Measurements from ENCODE around the gene SH3RF2.

Gene SH3RF2

GRCh38 chr5:145941096-145941447, 4.7 kb downstream of the SH3RF2 start:
- Histone ChIP-seq H3K18ac (ENCODE audit: low read length) (no peak overlapping the region), H3K14ac (ENCODE audit: low read length) (no peak overlapping the region), H3K27me3 (ENCODE audit: insufficient read depth, low read length) (no peaks in the 10 kb centered on the region), H2BK5ac (ENCODE audit: low read depth, low read length, poor library complexity) (no peak overlapping the region), H3K9ac (ENCODE audit: low read length) (no peak overlapping the region), H3K9me3 (ENCODE audit: insufficient read depth, low read depth, low read length) (no peaks in the 10 kb centered on the region), H2BK12ac (ENCODE audit: low read length) (no peak overlapping the region), H3K79me1 (ENCODE audit: low read length) (peaks cover 8% of the 10 kb centered on the region), H3K27ac (ENCODE audit: low read depth, low read length) (no peak overlapping the region), H2AFZ (ENCODE audit: insufficient read depth, low read length, poor library complexity) (no peak overlapping the region), H2AK5ac (ENCODE audit: low read length) (no peak overlapping the region), H3K36me3 (ENCODE audit: control insufficient read depth in 1 of 2, insufficient read depth in 2 of 2, low read length in 2 of 2) (no peaks in the 10 kb centered on the region), H4K91ac (ENCODE audit: low read depth, low read length) (no peak overlapping the region), H2BK120ac (ENCODE audit: insufficient read depth, low read length, poor library complexity) (no peak overlapping the region), H3K4me1 (ENCODE audit: control insufficient read depth in 1 of 2, insufficient read depth in 2 of 2, low read length in 2 of 2) (peaks cover 15 to 19% of the 10 kb centered on the region in 2 experiments), H3K4me3 (ENCODE audit: low read depth, low read length) (no peak overlapping the region), H4K12ac (ENCODE audit: low read depth, low read length) (no peak overlapping the region), H3K23ac (ENCODE audit: low read length) (no peak overlapping the region), H4K8ac (ENCODE audit: low read depth, low read length) (no peak overlapping the region), H3K4ac (ENCODE audit: low read depth, low read length) (no peak overlapping the region), H3K79me2 (ENCODE audit: control insufficient read depth, insufficient read depth, low read length, poor library complexity) (peaks cover 2% of the 10 kb centered on the region), H3K4me2 (ENCODE audit: low read length) (no peak overlapping the region)
- no peak for DNase-seq
- no CpG with 5 or more reads among the region's 2 CpGs for WGBS (ENCODE audit: extremely low coverage, insufficient coverage, insufficient read length)

- no CpG with 5 or more reads among the region's 3 CpGs for WGBS (ENCODE audit: extremely low coverage, insufficient coverage, insufficient read length)
- Histone ChIP-seq H4K12ac (ENCODE audit: low read depth, low read length) (no peak overlapping the region), H3K79me2 (ENCODE audit: control insufficient read depth, insufficient read depth, low read length, poor library complexity) (peaks cover under 1% of the 10 kb centered on the region), H3K4me3 (ENCODE audit: low read depth, low read length) (no peak overlapping the region), H2AFZ (ENCODE audit: insufficient read depth, low read length, poor library complexity) (no peak overlapping the region), H3K9ac (ENCODE audit: low read length) (no peak overlapping the region), H3K14ac (ENCODE audit: low read length) (no peak overlapping the region), H4K8ac (ENCODE audit: low read depth, low read length) (no peak overlapping the region), H3K27ac (ENCODE audit: low read depth, low read length) (no peak overlapping the region), H3K9me3 (ENCODE audit: insufficient read depth, low read depth, low read length) (no peaks in the 10 kb centered on the region), H3K4me1 (ENCODE audit: control insufficient read depth in 1 of 2, insufficient read depth in 2 of 2, low read length in 2 of 2) (peaks cover 15 to 19% of the 10 kb centered on the region in 2 experiments), H2BK5ac (ENCODE audit: low read depth, low read length, poor library complexity) (no peak overlapping the region), H3K4me2 (ENCODE audit: low read length) (no peak overlapping the region), H2BK12ac (ENCODE audit: low read length) (no peak overlapping the region), H3K4ac (ENCODE audit: low read depth, low read length) (no peak overlapping the region), H3K79me1 (ENCODE audit: low read length) (peaks cover 6% of the 10 kb centered on the region), H3K18ac (ENCODE audit: low read length) (no peak overlapping the region), H3K27me3 (ENCODE audit: insufficient read depth, low read length) (no peaks in the 10 kb centered on the region), H2BK120ac (ENCODE audit: insufficient read depth, low read length, poor library complexity) (no peak overlapping the region), H4K91ac (ENCODE audit: low read depth, low read length) (no peak overlapping the region), H2AK5ac (ENCODE audit: low read length) (no peak overlapping the region), H3K36me3 (ENCODE audit: control insufficient read depth in 1 of 2, insufficient read depth in 2 of 2, low read length in 2 of 2) (no peaks in the 10 kb centered on the region), H3K23ac (ENCODE audit: low read length) (no peak overlapping the region)
- no peak for DNase-seq
These were observed 5.2 kb downstream of the SH3RF2 start for GRCh38 chr5:145941448-145942130.

GRCh38 chr5:145942201-145942600, 5.8 kb downstream of the SH3RF2 start:
- Histone ChIP-seq H3K79me2 (ENCODE audit: control insufficient read depth, insufficient read depth, low read length, poor library complexity) (no peaks in the 10 kb centered on the region), H4K8ac (ENCODE audit: low read depth, low read length) (no peak overlapping the region), H3K14ac (ENCODE audit: low read length) (no peak overlapping the region), H2BK5ac (ENCODE audit: low read depth, low read length, poor library complexity) (no peak overlapping the region), H3K36me3 (ENCODE audit: control insufficient read depth in 1 of 2, insufficient read depth in 2 of 2, low read length in 2 of 2) (no peaks in the 10 kb centered on the region), H3K4ac (ENCODE audit: low read depth, low read length) (no peak overlapping the region), H2AFZ (ENCODE audit: insufficient read depth, low read length, poor library complexity) (no peak overlapping the region), H2AK5ac (ENCODE audit: low read length) (no peak overlapping the region), H3K4me1 (ENCODE audit: control insufficient read depth in 1 of 2, insufficient read depth in 2 of 2, low read length in 2 of 2) (peaks cover 15 to 19% of the 10 kb centered on the region in 2 experiments), H3K4me2 (ENCODE audit: low read length) (no peak overlapping the region), H3K23ac (ENCODE audit: low read length) (no peak overlapping the region), H3K9me3 (ENCODE audit: insufficient read depth, low read depth, low read length) (no peaks in the 10 kb centered on the region), H4K91ac (ENCODE audit: low read depth, low read length) (no peak overlapping the region), H4K12ac (ENCODE audit: low read depth, low read length) (no peak overlapping the region), H2BK120ac (ENCODE audit: insufficient read depth, low read length, poor library complexity) (no peak overlapping the region), H3K27me3 (ENCODE audit: insufficient read depth, low read length) (no peaks in the 10 kb centered on the region), H2BK12ac (ENCODE audit: low read length) (no peak overlapping the region), H3K27ac (ENCODE audit: low read depth, low read length) (no peak overlapping the region), H3K18ac (ENCODE audit: low read length) (no peak overlapping the region), H3K4me3 (ENCODE audit: low read depth, low read length) (no peak overlapping the region), H3K9ac (ENCODE audit: low read length) (no peak overlapping the region), H3K79me1 (ENCODE audit: low read length) (peaks cover 5% of the 10 kb centered on the region)
- no peak for DNase-seq
- 100% methylated on average over 2 of the region's 3 CpGs for WGBS (ENCODE audit: extremely low coverage, insufficient coverage, insufficient read length)

- Histone ChIP-seq H2BK5ac (ENCODE audit: low read depth, low read length, poor library complexity) (no peak overlapping the region), H3K27me3 (ENCODE audit: insufficient read depth, low read length) (no peaks in the 10 kb centered on the region), H3K9me3 (ENCODE audit: insufficient read depth, low read depth, low read length) (no peaks in the 10 kb centered on the region), H3K79me1 (ENCODE audit: low read length) (peaks cover 3% of the 10 kb centered on the region), H3K4me1 (ENCODE audit: control insufficient read depth in 1 of 2, insufficient read depth in 2 of 2, low read length in 2 of 2) (peaks cover 9 to 13% of the 10 kb centered on the region in 2 experiments), H3K36me3 (ENCODE audit: control insufficient read depth in 1 of 2, insufficient read depth in 2 of 2, low read length in 2 of 2) (no peaks in the 10 kb centered on the region), H2AK5ac (ENCODE audit: low read length) (no peak overlapping the region), H3K79me2 (ENCODE audit: control insufficient read depth, insufficient read depth, low read length, poor library complexity) (no peaks in the 10 kb centered on the region), H3K27ac (ENCODE audit: low read depth, low read length) (no peak overlapping the region), H3K14ac (ENCODE audit: low read length) (no peak overlapping the region), H3K4ac (ENCODE audit: low read depth, low read length) (no peak overlapping the region), H4K8ac (ENCODE audit: low read depth, low read length) (no peak overlapping the region), H3K23ac (ENCODE audit: low read length) (no peak overlapping the region), H2AFZ (ENCODE audit: insufficient read depth, low read length, poor library complexity) (no peak overlapping the region), H4K91ac (ENCODE audit: low read depth, low read length) (no peak overlapping the region), H2BK12ac (ENCODE audit: low read length) (no peak overlapping the region), H4K12ac (ENCODE audit: low read depth, low read length) (no peak overlapping the region), H3K18ac (ENCODE audit: low read length) (no peak overlapping the region), H3K4me2 (ENCODE audit: low read length) (no peak overlapping the region), H2BK120ac (ENCODE audit: insufficient read depth, low read length, poor library complexity) (no peak overlapping the region), H3K4me3 (ENCODE audit: low read depth, low read length) (no peak overlapping the region), H3K9ac (ENCODE audit: low read length) (no peak overlapping the region)
- DNase-seq: no peak
These were observed 6.4 kb downstream of the SH3RF2 start for GRCh38 chr5:145942749-145943148.
